Measurements from ENCODE around the gene TMEM184A. TPM values are rescaled to one million over a fixed set of nuclear protein-coding genes. Genes with fewer than 3 reads are reported as not detected.
A peak's percentile ranks its signal among the peaks of the same experiment; 100 is the strongest.

Gene TMEM184A
- total and polyA plus RNA-seq, 2 donors (not counting 1 experiment from before 2014, with no cell fraction given), result not detected

GRCh38 chr7:1592299-1592871 is 36.4 kb upstream of the TMEM184A start:
- no peak for TF ChIP-seq EZH2 (IDR thresholded peaks at IDR 0.05; ENCODE audit: borderline replicate concordance, insufficient read depth, low read depth, low read length, poor library complexity, severe bottlenecking)
- TF ChIP-seq CTCF (IDR thresholded peaks at IDR 0.05), result no peak
- Histone ChIP-seq H3K9ac (ENCODE audit: low read length) (peak overlapping the region; percentile 56), H3K4me1 (ENCODE audit: control insufficient read depth in 2 of 2, insufficient read depth in 2 of 2, low read length in 2 of 2) (peaks cover 26 to 29% of the 10 kb centered on the region in 2 donors), H3K27me3 (replicated peaks in 1 of 4; ENCODE audit: control extremely low read depth in 1 of 4, control insufficient read depth in 3 of 4, insufficient read depth in 4 of 4, low read length in 3 of 4) (peaks cover 0 to 37% (median 17%) of the 10 kb centered on the region in 4 experiments), H4K20me1 (ENCODE audit: control insufficient read depth, insufficient read depth, low read length, poor library complexity, severe bottlenecking) (no peaks in the 10 kb centered on the region), H3K4me3 (ENCODE audit: control extremely low read depth in 1 of 5, extremely low read depth in 1 of 5, insufficient read depth in 1 of 5, low read depth in 2 of 5, low read length in 4 of 5) (peak overlapping the region in 4 of 5 experiments; percentile 4 to 52 (median 28)), H3K4me2 (replicated peaks; ENCODE audit: low read depth, low read length, poor library complexity, severe bottlenecking) (peak overlapping the region; percentile 86), H3K79me2 (ENCODE audit: control insufficient read depth, insufficient read depth, low read length) (no peaks in the 10 kb centered on the region), H3K9me3 (ENCODE audit: control extremely low read depth in 1 of 3, control insufficient read depth in 2 of 3, insufficient read depth in 1 of 3, low read length in 2 of 3) (peaks cover 0 to 15% (median 0%) of the 10 kb centered on the region in 3 donors), H3K27ac (ENCODE audit: low read length in 2 of 2) (no peak overlapping the region), H2AFZ (ENCODE audit: insufficient read depth, low read depth, low read length, poor library complexity, severe bottlenecking) (peak overlapping the region; percentile 49), H3K36me3 (replicated peaks in 1 of 2; ENCODE audit: control extremely low read depth in 1 of 2, control insufficient read depth in 1 of 2, extremely low read depth in 1 of 2, insufficient read depth in 2 of 2, low read length in 1 of 2) (no peaks in the 10 kb centered on the region)
- peaks cover 29% of the 10 kb centered on the region for H3K4me1 Mint-ChIP-seq
- H3K9me3 Mint-ChIP-seq (ENCODE audit: insufficient read depth), result peaks cover 2% of the 10 kb centered on the region
- H3K27me3 Mint-ChIP-seq, result peaks cover 28% of the 10 kb centered on the region
- ChIA-PET CTCF (interaction anchor here (0.7 to 1.3 kb wide), 2 partner anchors 12 to 118 kb away, joined by 3 to 4 read pairs; no protein-coding TSS in a partner anchor), POLR2A (interaction anchor here (0.7 kb wide), 1 partner anchor 21 kb away, joined by 4 read pairs; no protein-coding TSS in a partner anchor)
- intact Hi-C loops (cut with micrococcal nuclease), result no loop called here
- 5% methylated on average over 20 of the region's 20 CpGs for WGBS (ENCODE audit: insufficient coverage)
- H3K4me3 Mint-ChIP-seq, result peak overlapping the region; percentile 59
- peak; percentile 47 for DNase-seq
- ATAC-seq (ENCODE audit: low read depth), result peak; percentile 64
- H3K27ac Mint-ChIP-seq, result peak overlapping the region; percentile 46

GRCh38 chr7:1591876-1592275 is 35.9 kb upstream of the TMEM184A start:
- H3K4me3 ChIP-seq (ENCODE audit: control extremely low read depth in 1 of 5, extremely low read depth in 1 of 5, insufficient read depth in 1 of 5, low read depth in 2 of 5, low read length in 4 of 5), result peak overlapping the region in 4 of 5 experiments; percentile 4 to 52 (median 28)
- H4K20me1 ChIP-seq (ENCODE audit: control insufficient read depth, insufficient read depth, low read length, poor library complexity, severe bottlenecking), result no peaks in the 10 kb centered on the region
- CTCF ChIA-PET, result interaction anchor here (1.3 kb wide), 1 partner anchor 11 kb away, joined by 4 read pairs; no protein-coding TSS in a partner anchor
- Mint-ChIP-seq H3K27me3 (peaks cover 28% of the 10 kb centered on the region), H3K9me3 (ENCODE audit: insufficient read depth) (peaks cover 2% of the 10 kb centered on the region), H3K4me1 (peaks cover 29% of the 10 kb centered on the region), H3K27ac (peak overlapping the region; percentile 46), H3K4me3 (peak overlapping the region; percentile 59)
- H3K4me2 ChIP-seq (replicated peaks; ENCODE audit: low read depth, low read length, poor library complexity, severe bottlenecking), result peak overlapping the region; percentile 86
- ATAC-seq (ENCODE audit: low read depth) (peak; percentile 15), DNase-seq (peak; percentile 37)
- no peak for TF ChIP-seq CTCF (IDR thresholded peaks at IDR 0.05)
- TF ChIP-seq EZH2 (IDR thresholded peaks at IDR 0.05; ENCODE audit: borderline replicate concordance, insufficient read depth, low read depth, low read length, poor library complexity, severe bottlenecking), result no peak
- no peak overlapping the region for H3K27ac ChIP-seq (ENCODE audit: low read length in 2 of 2)
- intact Hi-C loops (cut with micrococcal nuclease), result no loop called here
- WGBS (ENCODE audit: insufficient coverage), result 1% methylated on average over 15 of the region's 15 CpGs
- H3K4me1 ChIP-seq (ENCODE audit: control insufficient read depth in 2 of 2, insufficient read depth in 2 of 2, low read length in 2 of 2), result peaks cover 26 to 29% of the 10 kb centered on the region in 2 donors
- no peaks in the 10 kb centered on the region for H3K36me3 ChIP-seq (replicated peaks in 1 of 2; ENCODE audit: control extremely low read depth in 1 of 2, control insufficient read depth in 1 of 2, extremely low read depth in 1 of 2, insufficient read depth in 2 of 2, low read length in 1 of 2)
- POLR2A ChIA-PET, result no interaction called here
- peaks cover 0 to 37% (median 17%) of the 10 kb centered on the region in 4 experiments for H3K27me3 ChIP-seq (replicated peaks in 1 of 4; ENCODE audit: control extremely low read depth in 1 of 4, control insufficient read depth in 3 of 4, insufficient read depth in 4 of 4, low read length in 3 of 4)
- H3K79me2 ChIP-seq (ENCODE audit: control insufficient read depth, insufficient read depth, low read length), result no peaks in the 10 kb centered on the region
- peaks cover 0 to 15% (median 0%) of the 10 kb centered on the region in 3 donors for H3K9me3 ChIP-seq (ENCODE audit: control extremely low read depth in 1 of 3, control insufficient read depth in 2 of 3, insufficient read depth in 1 of 3, low read length in 2 of 3)
- H2AFZ ChIP-seq (ENCODE audit: insufficient read depth, low read depth, low read length, poor library complexity, severe bottlenecking), result peak overlapping the region; percentile 49
- peak overlapping the region; percentile 56 for H3K9ac ChIP-seq (ENCODE audit: low read length)

All from B cell (primary cell).